GM13977 (cell line): ENCODE results near the gene KRT25.
A peak's percentile ranks its signal among the peaks of the same experiment; 100 is the strongest.

ENCODE experiments used
- DNase-seq: peaks from one replicate; pipeline ENCODE4 v3.0.0; 2012; ENCODE audit warnings: low spot score
- in situ Hi-C: fragments of 300-500 bp; cut with MboI; formaldehyde crosslinking; loops from one replicate; pipeline ENCODE4 v1.12.0; 2022; ENCODE audit warnings: low sequenced_read_pairs, low pct_unique_long_range_greater_than_20kb, mixed read lengths, inconsistent platforms; ENCODE audit not compliant: unreplicated experiment
- TF ChIP-seq, protein P1 (sequence below): IDR thresholded peaks from 2 replicates; pipeline ENCODE4 v1.5.1; 2012; ENCODE audit warnings: mild to moderate bottlenecking, control low read depth; ENCODE audit not compliant: insufficient read depth; ENCODE audit errors: extremely low read depth, missing control alignments

Gene KRT25

DNA sequence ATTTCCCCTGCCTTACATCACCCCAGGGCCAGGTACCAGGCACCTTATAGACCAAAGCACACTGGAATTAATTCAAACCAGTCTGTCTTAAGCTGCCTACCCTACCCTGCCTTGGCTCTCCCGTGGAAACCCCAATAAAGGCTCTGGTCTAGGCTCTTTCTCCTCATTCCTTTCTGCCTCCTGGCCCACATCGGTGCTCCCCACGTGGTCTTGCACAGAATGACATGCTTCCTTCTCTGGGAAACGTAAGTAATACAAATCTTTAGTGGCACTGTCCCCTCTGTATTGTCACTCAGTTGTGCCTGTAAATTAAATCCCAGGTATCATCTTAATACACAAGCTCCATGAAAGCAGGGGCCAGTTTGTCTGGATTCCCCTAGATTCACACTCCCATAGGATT lies 16.6 kb downstream of the KRT25 start:
- TF ChIP-seq, protein P1, sequence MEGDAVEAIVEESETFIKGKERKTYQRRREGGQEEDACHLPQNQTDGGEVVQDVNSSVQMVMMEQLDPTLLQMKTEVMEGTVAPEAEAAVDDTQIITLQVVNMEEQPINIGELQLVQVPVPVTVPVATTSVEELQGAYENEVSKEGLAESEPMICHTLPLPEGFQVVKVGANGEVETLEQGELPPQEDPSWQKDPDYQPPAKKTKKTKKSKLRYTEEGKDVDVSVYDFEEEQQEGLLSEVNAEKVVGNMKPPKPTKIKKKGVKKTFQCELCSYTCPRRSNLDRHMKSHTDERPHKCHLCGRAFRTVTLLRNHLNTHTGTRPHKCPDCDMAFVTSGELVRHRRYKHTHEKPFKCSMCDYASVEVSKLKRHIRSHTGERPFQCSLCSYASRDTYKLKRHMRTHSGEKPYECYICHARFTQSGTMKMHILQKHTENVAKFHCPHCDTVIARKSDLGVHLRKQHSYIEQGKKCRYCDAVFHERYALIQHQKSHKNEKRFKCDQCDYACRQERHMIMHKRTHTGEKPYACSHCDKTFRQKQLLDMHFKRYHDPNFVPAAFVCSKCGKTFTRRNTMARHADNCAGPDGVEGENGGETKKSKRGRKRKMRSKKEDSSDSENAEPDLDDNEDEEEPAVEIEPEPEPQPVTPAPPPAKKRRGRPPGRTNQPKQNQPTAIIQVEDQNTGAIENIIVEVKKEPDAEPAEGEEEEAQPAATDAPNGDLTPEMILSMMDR: no peak
- in situ Hi-C loops: no loop called here
- DNase-seq: no peak

DNA sequence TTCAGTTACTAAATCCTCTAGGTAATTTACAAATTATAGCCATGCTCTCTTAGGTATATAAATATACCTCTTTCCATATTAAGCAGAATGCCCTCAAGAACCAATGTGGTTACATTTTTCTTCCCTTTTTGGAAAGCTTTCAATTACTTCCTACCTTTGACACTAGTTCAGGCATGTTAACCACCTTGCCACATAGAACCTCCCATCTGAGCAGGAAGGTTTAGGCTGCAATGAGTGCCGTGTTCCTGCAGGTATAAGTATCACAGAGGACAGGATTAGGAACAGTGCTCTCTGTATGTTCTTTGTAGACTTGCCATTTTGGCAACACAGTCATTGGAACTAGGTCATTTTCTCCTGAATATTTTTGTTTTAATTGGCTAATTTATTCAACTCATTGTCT lies 20.1 kb downstream of the KRT25 start:
- in situ Hi-C loops: no loop called here
- no peak for DNase-seq
- TF ChIP-seq, protein P1: no peak

DNA sequence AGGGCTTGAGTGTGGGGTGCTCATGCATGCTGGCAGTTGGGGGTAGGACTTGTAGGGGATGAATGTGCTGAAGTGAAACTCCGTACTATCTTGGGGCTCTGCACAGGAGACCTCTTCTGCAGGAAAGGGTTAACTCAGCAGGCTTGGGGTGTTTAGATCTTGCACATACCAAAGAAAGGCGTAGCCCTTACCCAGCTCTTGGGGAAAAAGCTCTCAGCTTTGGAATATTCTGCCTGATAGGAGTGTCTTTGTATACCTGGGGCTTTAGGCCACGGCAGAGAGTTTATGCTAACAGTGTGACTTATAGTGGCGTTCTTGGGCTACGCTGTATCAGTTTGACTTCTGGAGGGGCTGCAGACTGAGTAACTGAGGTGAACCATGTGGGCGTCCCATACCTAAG lies 21.1 kb downstream of the KRT25 start:
- in situ Hi-C loops: no loop called here
- TF ChIP-seq, protein P1: no peak
- no peak for DNase-seq

DNA sequence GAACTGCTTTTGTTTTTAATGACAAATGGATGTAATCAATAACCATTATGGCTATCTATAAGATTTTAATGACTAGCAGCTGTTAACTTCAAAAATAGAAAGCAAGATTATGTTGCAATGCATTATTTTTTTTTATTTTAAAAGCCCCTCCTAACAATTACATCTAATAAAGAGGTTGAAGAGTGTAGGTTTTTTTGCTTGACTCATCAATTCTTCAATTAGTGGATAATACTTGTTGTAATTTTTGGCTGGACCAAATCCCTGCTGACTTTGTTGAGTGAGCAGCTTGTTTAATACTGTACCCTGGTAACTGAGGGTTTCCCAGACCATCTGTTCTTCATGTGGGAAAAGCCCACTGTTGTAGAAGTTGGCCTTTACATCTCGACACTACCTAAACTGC lies 24.2 kb downstream of the KRT25 start:
- DNase-seq: no peak
- in situ Hi-C loops: no loop called here
- TF ChIP-seq, protein P1: no peak

DNA sequence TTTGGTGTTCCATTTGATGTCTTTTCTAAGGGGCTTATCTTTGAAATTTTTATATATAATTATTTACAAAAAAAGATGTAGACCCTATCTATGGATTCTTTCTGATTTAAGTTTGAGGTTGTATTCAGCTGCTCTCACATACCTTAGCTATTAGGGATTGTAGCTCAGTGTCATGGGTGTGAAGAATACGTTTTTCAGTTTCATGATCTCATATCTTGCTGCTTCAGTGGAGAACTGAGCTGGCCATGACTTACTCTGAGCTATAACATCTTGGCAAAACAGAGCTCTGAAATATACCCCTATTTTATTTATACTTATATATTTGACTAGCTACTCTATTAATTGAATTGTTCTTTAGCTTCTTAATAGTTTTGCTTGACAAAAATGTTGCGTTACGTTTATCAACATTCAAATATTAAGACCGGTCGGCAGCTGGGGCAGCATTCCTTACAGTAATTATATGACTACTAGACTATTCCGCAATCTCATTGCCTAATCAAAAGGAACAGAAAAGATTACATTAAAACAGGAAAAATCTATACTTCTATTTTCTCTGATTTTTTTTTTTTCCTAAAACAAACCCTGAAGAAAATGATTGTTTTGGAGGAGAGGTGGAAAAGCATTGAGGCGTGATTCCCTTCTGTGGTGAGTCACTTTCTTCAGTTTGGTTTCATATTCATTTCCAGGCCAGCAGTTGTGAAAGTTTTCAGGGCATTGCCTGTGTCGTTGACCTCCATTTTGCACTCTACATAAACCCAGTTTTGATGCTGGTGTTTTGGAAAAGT lies 27.5 kb downstream of the KRT25 start:
- in situ Hi-C loops: no loop called here
- DNase-seq: peak; percentile 43
- TF ChIP-seq, protein P1: no peak

DNA sequence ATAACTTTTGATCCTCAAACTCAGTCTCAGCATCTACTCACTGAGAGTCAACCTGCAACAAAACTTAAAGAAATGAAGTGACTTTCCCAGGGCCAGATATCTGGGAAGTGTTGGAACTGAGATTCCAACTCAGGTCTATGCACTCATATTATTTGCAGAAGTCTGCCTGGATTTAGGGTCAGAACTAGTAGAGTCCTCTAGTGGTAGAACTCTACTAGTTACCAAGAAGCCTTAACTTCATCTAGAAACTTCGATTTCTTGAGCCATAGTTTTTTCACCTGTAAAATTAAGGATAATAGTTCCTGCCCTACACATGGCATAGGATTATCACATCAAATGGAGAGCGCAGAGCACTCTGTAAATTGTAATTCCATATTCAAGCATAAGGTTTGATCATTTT lies 28.2 kb downstream of the KRT25 start:
- TF ChIP-seq, protein P1: peak; percentile 1
- in situ Hi-C loops: no loop called here
- DNase-seq: no peak
